HG02571 (cell line): Measurements from ENCODE around the gene IL6R.
A peak's percentile ranks its signal among the peaks of the same experiment; 100 is the strongest.
"Not testable (repeated sequence)": the region's sequence is repeated elsewhere in the genome, so short reads cannot be mapped to it uniquely, and the experiment has no call there.

Experiments used
- ATAC-seq: cut with Tn5 transposase; IDR thresholded peaks from one replicate; pipeline ENCODE4 v1.9.1; 2021; ENCODE audit warnings: mild to moderate bottlenecking, moderate library complexity; ENCODE audit not compliant: unreplicated experiment

IL6R gene

GRCh38 chr1:154404984-154405746, at the start of gene IL6R:
IL6R (plus strand) TSS chr1:154405343; CDS start chr1:154405630, 287 bp downstream.
- peak; percentile 27 for ATAC-seq

DNA sequence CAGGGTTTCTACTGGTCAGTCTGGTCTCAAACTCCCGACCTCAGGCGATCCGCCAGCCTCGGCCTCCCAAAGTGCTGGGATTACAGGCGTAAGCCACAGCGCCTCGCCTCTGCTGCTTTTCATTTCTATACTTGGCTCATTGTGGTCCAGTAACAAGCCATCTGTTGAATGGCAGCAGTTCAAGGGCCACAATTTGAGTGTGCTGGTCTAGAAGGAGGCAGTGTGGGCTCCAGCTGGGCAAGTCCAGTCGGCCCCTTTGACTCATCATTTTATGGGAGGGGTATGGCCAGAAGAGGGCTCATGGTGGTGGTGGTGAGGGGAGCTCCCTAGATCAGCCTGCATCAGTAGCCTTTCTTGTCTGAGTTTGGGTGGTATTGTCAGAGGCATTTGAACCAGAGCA, 46.6 kb upstream of the IL6R start:
- no peak for ATAC-seq

DNA sequence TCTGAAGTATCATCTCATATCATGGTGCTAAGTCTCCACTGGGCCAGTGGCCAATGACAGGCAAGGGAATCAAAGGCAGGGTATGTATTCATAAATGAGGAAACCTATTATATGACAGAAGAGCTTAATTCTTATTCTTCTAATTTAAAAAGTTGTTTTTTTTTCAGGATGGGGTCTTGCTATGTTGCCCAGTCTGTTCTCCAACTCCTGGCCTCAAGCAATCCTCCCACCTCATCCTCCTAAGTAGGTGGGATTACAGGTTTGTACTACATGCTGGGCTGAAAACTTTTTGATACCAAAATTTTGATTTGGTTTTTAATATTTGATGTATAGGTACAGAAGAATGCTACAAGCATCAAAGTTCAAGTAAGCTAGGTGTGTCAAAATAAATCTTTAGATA, 44.9 kb upstream of the IL6R start:
- no peak for ATAC-seq

DNA sequence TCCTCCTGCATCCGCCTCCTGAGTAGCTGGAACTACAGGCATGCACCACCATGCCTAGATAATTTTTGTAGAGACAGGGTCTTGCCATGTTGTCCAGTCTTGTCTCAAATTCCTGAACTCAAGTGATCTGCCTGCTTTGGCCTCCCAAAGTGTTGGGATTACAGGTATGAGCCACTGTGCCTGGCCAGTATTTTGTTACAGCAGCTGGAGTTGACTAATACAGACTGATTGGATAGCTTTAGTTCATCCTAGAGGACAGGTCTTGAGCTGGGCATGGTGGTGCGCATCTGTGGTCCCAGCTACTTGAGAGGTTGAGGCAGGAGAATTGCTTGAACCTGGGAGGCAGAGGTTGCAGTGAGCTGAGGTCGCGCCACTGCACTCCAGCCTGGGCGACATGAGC, 44.3 kb upstream of the IL6R start:
- not testable (repeated sequence) for ATAC-seq

- no peak for ATAC-seq
Measured at GRCh38 chr1:154361357-154361756, 43.8 kb upstream of the IL6R start.

DNA sequence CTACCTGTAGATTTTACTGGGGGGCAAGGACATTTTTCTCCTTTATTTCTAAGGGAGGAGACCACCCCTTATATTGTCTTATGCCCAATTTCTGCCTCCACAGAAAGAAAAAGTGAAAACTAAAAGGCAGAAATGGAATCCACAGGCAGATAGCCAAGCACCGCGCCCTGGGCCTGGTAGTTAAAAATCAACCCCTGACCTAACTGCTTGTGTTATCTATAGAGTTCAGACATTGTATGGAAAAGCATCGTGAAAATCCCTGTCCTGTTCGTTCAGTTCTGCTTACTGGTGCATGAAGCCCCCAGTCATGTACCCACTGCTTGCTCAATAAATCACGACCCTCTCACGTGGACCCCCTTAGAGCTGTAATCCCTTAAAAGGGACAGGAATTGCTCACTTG, 33.7 kb upstream of the IL6R start:
- ATAC-seq: no peak

DNA sequence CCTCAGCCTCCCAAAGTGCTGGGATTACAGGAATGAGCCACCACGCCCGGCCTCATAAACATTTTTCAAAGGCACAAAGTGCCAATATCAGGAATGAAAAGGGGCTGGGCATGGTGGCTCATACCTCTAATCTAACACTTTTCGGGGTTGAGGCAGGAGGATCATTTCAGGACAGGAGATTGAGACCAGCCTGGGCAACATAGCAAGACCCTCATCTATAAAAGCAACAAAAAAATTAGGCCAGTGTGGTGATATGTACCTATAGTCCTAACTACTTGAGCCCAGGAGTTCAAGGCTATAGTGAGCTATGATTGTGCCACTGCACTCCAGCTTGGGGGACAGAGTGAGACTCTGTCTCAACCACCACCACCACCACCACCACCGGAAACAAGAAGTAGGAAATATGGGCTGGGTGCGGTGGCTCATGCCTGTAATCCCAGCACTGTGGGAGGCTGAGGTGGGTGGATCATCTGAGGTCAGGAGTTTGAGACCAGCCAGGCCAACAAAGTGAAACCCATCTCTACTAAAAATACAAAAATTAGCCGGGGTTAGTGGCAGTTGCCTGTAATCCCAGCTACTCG, 31.3 kb upstream of the IL6R start:
- ATAC-seq: not testable (repeated sequence)

DNA sequence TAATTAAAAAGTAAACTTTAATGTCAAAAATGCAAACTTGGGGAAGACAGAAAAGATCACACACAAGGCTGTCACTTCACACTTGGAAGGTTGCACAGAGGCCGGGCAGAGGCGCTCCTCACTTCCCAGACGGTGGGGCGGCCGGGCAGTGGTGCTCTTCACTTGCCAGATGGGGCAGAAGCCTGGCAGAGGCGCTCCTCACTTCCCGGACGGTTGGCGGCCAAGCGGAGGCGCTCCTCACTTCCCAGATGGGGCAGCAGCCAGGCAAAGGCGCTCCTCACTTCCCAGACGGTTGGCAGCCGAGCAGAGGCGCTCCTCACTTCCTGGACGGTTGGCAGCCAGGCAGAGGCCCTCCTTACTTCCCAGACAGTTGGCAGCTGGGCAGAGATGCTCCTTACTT, 25.8 kb upstream of the IL6R start:
- ATAC-seq: no peak

GRCh38 chr1:154384650-154385489, 20.3 kb upstream of the IL6R start:
- no peak for ATAC-seq

DNA sequence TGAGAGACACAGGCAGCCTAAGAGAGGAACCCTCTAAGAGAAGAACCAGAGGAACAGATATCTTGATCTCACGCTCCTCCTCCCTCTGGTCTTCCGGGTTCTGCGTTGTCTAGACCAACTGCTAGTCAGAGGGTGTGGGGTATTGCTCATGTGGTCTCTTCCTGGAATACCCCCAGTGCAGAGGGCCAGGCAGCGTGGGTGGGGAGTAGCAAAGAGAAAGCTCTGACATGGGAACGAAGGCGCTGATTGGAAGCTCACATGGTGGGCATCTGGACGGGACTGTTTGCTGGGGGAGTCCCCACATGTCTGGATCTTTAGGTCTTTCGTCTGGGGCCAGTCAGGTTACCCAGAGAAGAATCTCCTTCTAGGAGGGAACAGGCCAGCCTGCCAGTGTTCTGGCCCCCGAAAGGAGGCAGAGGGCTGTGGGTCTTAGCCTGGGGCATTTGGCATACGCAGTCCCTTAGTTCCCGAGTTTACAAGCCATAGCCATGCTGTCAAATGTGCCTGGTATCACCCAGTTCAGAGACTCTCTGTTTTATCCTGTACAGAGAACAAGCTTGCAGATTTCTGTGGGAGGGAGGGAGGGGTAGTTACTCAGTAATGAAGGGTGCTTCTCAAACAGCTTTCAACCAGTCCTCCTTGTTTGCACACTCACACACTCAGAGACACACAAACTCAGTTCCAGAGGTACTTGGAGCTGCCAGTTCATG, 18.3 kb upstream of the IL6R start:
- ATAC-seq: peak; percentile 68

GRCh38 chr1:154391086-154391770, 13.9 kb upstream of the IL6R start:
- ATAC-seq: no peak

- no peak for ATAC-seq
Measured at GRCh38 chr1:154398141-154398540, 7.0 kb upstream of the IL6R start.

- no peak for ATAC-seq
Measured at GRCh38 chr1:154398678-154399077, 6.5 kb upstream of the IL6R start.

DNA sequence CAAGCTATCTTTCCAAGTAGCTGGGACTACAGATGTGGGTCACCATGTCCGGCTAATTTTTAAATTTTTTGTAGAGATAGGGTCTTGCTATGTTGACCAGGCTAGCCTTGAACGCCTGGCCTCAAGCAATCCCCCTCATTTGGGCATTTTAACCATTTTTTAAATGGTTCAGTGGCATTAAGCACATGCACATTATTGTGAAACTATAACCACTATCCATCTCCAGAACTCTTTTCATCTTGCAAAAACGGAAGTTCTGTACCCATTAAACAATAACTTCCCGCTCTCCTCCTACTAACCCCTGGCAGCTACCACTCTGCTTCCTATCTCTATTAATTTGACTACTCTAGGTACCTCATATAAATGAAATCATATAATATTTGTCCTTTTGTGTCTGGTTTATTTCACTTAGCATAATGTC, 4.8 kb upstream of the IL6R start:
- no peak for ATAC-seq

GRCh38 chr1:154402409-154402921, 2.7 kb upstream of the IL6R start:
- no peak for ATAC-seq

- ATAC-seq: no peak
Measured at GRCh38 chr1:154403261-154403943, 1.7 kb upstream of the IL6R start.

- no peak for ATAC-seq
Measured at GRCh38 chr1:154403983-154404382, 1.2 kb upstream of the IL6R start.

DNA sequence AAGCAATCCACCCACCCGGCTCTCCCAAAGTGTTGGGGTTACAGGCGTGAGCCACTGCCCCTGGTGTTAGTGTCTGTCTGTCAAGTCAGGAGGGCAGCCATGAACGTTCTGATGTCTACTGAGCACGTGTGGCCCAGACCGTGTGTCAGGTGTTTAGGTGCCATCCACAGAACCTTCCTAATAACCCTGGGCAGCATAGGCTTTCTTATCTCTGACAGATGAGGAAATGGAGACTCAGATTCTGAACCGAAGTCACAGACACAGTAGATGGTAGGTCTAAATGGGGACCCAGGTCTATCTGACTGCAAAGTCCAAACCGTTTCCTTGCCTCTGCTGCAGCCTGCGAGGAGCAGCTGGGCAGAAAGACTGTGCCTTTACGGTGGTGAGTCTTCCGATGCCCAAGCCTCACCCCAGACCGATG, 622 bp upstream of the IL6R start:
- ATAC-seq: no peak

DNA sequence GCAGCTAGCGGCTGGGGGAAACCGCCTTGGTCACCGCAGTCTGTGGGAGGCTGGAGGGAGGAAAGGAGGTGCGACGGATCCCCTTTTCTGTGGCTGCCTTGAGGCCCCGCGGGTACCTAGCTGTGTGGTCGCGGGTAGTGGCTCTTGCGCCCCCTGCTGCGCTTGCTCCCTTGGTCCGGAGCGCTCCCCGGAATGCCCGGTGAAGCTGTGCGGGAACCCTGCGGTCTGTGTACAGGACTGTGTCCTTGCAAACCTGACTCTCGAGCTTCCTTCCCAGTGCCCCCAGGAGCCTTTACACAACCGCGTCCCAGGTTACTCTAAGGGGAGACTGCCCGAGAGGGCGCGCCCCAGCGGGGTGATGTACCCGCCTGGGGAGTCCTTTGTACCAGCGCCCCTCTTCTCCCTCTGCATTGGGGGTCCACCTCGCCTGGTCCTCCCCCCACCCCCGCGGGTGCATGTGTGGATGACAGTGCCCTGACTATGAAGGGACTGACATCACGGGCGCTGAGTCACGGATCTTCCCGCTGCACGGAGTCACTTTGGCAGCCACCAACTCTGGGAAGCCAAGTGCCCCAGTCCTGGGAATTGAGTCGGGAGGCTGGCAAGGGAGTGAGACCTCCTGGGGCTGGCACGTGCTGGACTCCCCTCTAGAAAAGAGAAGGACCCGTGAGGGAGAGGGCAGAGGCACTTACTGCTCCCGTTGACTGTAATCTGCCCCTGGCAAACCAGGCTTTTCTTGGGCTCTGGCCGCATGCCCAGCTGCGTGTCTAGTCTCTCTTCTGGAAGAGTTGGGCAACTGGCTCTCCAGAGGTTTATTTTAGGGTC, 816 bp downstream of the IL6R start:
- ATAC-seq: peak; percentile 9
